ENCODE results near the gene PDLIM1. TPM values are rescaled to one million over a fixed set of nuclear protein-coding genes. Genes with fewer than 3 reads are reported as not detected.
A peak's percentile ranks its signal among the peaks of the same experiment; 100 is the strongest.

PDLIM1 gene
- polyA plus RNA-seq, 1 donor = 35.6 TPM

GRCh38 chr10:95263864-95264226, 27.0 kb downstream of the PDLIM1 start:
- no peak for DNase-seq

GRCh38 chr10:95262763-95263518, 27.9 kb downstream of the PDLIM1 start:
- DNase-seq = no peak

GRCh38 chr10:95261926-95262325, 28.9 kb downstream of the PDLIM1 start:
- DNase-seq = no peak

- DNase-seq = no peak
These were observed 29.8 kb downstream of the PDLIM1 start for GRCh38 chr10:95260909-95261552.

- no peak for DNase-seq
These were observed 30.4 kb downstream of the PDLIM1 start for GRCh38 chr10:95260397-95260881.

GRCh38 chr10:95257849-95258248, 33.0 kb downstream of the PDLIM1 start:
- no peak for DNase-seq

GRCh38 chr10:95256268-95256667, 34.5 kb downstream of the PDLIM1 start:
- DNase-seq = no peak

- no peak for DNase-seq
These were observed 36.2 kb downstream of the PDLIM1 start for GRCh38 chr10:95254629-95255028.

GRCh38 chr10:95253686-95254085, 37.1 kb downstream of the PDLIM1 start:
- DNase-seq = no peak

- no peak for DNase-seq
These were observed 37.8 kb downstream of the PDLIM1 start for GRCh38 chr10:95253007-95253406.

- no peak for DNase-seq
These were observed 39.9 kb downstream of the PDLIM1 start for GRCh38 chr10:95250856-95251255.

GRCh38 chr10:95249467-95249866, 41.3 kb downstream of the PDLIM1 start:
- no peak for DNase-seq

GRCh38 chr10:95248989-95249388, 41.8 kb downstream of the PDLIM1 start:
- no peak for DNase-seq

- no peak for DNase-seq
These were observed 42.8 kb downstream of the PDLIM1 start for GRCh38 chr10:95247881-95248583.

GRCh38 chr10:95247200-95247880, 43.5 kb downstream of the PDLIM1 start:
- no peak for DNase-seq

- peak; percentile 54 for DNase-seq
These were observed 44.2 kb downstream of the PDLIM1 start for GRCh38 chr10:95246582-95247051.

GRCh38 chr10:95245425-95246055, 45.3 kb downstream of the PDLIM1 start:
- DNase-seq = no peak

- no peak for DNase-seq
These were observed 46.7 kb downstream of the PDLIM1 start for GRCh38 chr10:95244152-95244551.

- DNase-seq = no peak
These were observed 47.5 kb downstream of the PDLIM1 start for GRCh38 chr10:95243318-95243617.

- no peak for DNase-seq
These were observed 48.1 kb downstream of the PDLIM1 start for GRCh38 chr10:95242581-95243317.

- DNase-seq = no peak
These were observed 49.3 kb downstream of the PDLIM1 start for GRCh38 chr10:95241533-95241932.

GRCh38 chr10:95240811-95241210, 50.0 kb downstream of the PDLIM1 start:
- no peak for DNase-seq

All from hindlimb muscle (tissue), 1 donor.